ENCODE measurements around the gene CDKN2C.

DNA sequence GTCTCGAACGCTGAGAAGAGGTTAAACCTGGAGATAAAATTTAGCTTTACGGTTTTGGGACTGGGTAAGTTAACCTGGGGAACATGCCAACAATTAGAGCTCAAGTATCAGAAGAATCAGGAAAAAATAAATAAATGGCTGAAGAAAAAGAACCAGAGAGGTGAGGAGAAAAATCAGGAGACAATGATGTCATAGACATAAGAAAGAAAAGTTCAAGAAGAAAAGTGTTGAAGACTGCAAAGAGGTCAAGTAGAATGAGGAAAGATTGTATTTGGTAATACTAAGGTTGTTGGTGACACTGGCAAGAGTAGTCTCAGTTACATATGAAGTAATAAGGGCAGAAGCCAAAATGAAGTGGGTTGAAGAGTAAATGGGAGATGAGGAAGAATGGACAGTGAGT, 26.0 kb downstream of the CDKN2C start:
- TF ChIP-seq SPI1 (IDR thresholded peaks at IDR 0.05; ENCODE audit: low read depth, low read length) (no peak), POLR2A (IDR thresholded peaks at IDR 0.05; ENCODE audit: low read depth, low read length) (no peak), TAF1 (IDR thresholded peaks at IDR 0.05; ENCODE audit: low read depth, low read length) (no peak)

Data from GM12891 (cell line).